Mesendoderm (in vitro differentiated cells): ENCODE results near the gene GALNT18.

Source experiments
- DNase-seq: peaks from one replicate; pipeline ENCODE4 v3.0.0; 2013
- H2AK5ac ChIP-seq: 2 replicates; pipeline ENCODE4 v1.6.1; 2013; ENCODE audit warnings: low read length, inconsistent platforms
- H2BK120ac ChIP-seq: 2 replicates; pipeline ENCODE4 v1.6.1; 2013; ENCODE audit warnings: low read depth, mild to moderate bottlenecking, low read length, moderate library complexity, mixed read lengths
- H2BK15ac ChIP-seq: replicated peaks from 2 replicates; pipeline ENCODE4 v1.6.1; 2013; ENCODE audit warnings: low read depth, mild to moderate bottlenecking, moderate library complexity
- H2BK5ac ChIP-seq: 2 replicates; pipeline ENCODE4 v1.6.1; 2013; ENCODE audit warnings: low read length, inconsistent platforms
- H3K18ac ChIP-seq: 2 replicates; pipeline ENCODE4 v1.6.1; 2013; ENCODE audit warnings: mild to moderate bottlenecking, low read length, mixed read lengths
- H3K23ac ChIP-seq: one replicate; pipeline ENCODE4 v1.6.1; 2013; ENCODE audit warnings: low read length
- H3K27ac ChIP-seq: 2 replicates; pipeline ENCODE4 v1.5.1; 2013; ENCODE audit warnings: low read depth, mild to moderate bottlenecking, inconsistent platforms, low read length, moderate library complexity
- H3K27me3 ChIP-seq: 2 replicates; pipeline ENCODE4 v1.6.1; 2013; ENCODE audit warnings: low read length, control low read depth, mild to moderate bottlenecking, inconsistent platforms; ENCODE audit not compliant: insufficient read depth, poor library complexity
- H3K36me3 ChIP-seq: 2 replicates; pipeline ENCODE4 v1.6.1; 2013; ENCODE audit warnings: low read length, inconsistent platforms; ENCODE audit not compliant: control insufficient read depth, insufficient read depth
- H3K4ac ChIP-seq: one replicate; pipeline ENCODE4 v1.6.1; 2013; ENCODE audit warnings: low read depth, mild to moderate bottlenecking, low read length, moderate library complexity
- H3K4me1 ChIP-seq: 2 replicates; pipeline ENCODE4 v1.6.1; 2013; ENCODE audit warnings: low read depth, low read length, inconsistent platforms; ENCODE audit not compliant: control insufficient read depth
- H3K4me2 ChIP-seq: 2 replicates; pipeline ENCODE4 v1.6.1; 2013; ENCODE audit warnings: low read length
- H3K4me3 ChIP-seq: 2 replicates; pipeline ENCODE4 v1.5.1; 2013; ENCODE audit warnings: mild to moderate bottlenecking, low read length
- H3K56ac ChIP-seq: one replicate; pipeline ENCODE4 v1.6.1; 2013; ENCODE audit warnings: low read length
- H3K79me1 ChIP-seq: 2 replicates; pipeline ENCODE4 v1.6.1; 2013; ENCODE audit warnings: low read length, inconsistent platforms
- H3K79me2 ChIP-seq: 2 replicates; pipeline ENCODE4 v1.6.1; 2013; ENCODE audit warnings: mild to moderate bottlenecking, low read length; ENCODE audit not compliant: control insufficient read depth, insufficient read depth
- H3K9ac ChIP-seq: 2 replicates; pipeline ENCODE4 v1.6.1; 2013; ENCODE audit warnings: low read length, inconsistent platforms
- H4K5ac ChIP-seq: one replicate; pipeline ENCODE4 v1.6.1; 2013; ENCODE audit warnings: low read length
- H4K8ac ChIP-seq: one replicate; pipeline ENCODE4 v1.6.1; 2013; ENCODE audit warnings: low read depth, mild to moderate bottlenecking, control low read depth, low read length, moderate library complexity
- WGBS: extraction: QIAGEN DNeasy Blood & Tissue Kit; methylation state at CpG from one replicate; pipeline ENCODE4 v1.1.7; 2013; ENCODE audit warnings: low lambda C conversion rate, missing lambda C conversion rate; ENCODE audit not compliant: insufficient coverage; ENCODE audit errors: extremely low coverage; 5-methylcytosine and 5-hydroxymethylcytosine counted together

GALNT18 gene

GRCh38 chr11:11568651-11569229, 53.1 kb downstream of the GALNT18 start:
- H3K56ac ChIP-seq, result no peak overlapping the region
- H3K4ac ChIP-seq, result no peak overlapping the region
- no peaks in the 10 kb centered on the region for H3K27me3 ChIP-seq
- no CpG with 5 or more reads among the region's 3 CpGs for WGBS
- no peak overlapping the region for H2BK15ac ChIP-seq
- no peak overlapping the region for H3K9ac ChIP-seq
- H3K4me3 ChIP-seq, result no peak overlapping the region
- no peak overlapping the region for H3K18ac ChIP-seq
- H3K23ac ChIP-seq, result no peak overlapping the region
- H4K5ac ChIP-seq, result no peak overlapping the region
- H3K4me2 ChIP-seq, result no peak overlapping the region
- DNase-seq, result no peak
- H2BK120ac ChIP-seq, result no peak overlapping the region
- no peaks in the 10 kb centered on the region for H3K36me3 ChIP-seq
- no peak overlapping the region for H2BK5ac ChIP-seq
- H2AK5ac ChIP-seq, result no peak overlapping the region
- H3K79me2 ChIP-seq, result no peaks in the 10 kb centered on the region
- H4K8ac ChIP-seq, result no peak overlapping the region
- H3K27ac ChIP-seq, result no peak overlapping the region
- H3K79me1 ChIP-seq, result no peaks in the 10 kb centered on the region
- no peaks in the 10 kb centered on the region for H3K4me1 ChIP-seq

GRCh38 chr11:11567936-11568650, 53.7 kb downstream of the GALNT18 start:
- Histone ChIP-seq H3K27me3 (no peaks in the 10 kb centered on the region), H4K5ac (no peak overlapping the region), H3K9ac (no peak overlapping the region), H3K4me2 (no peak overlapping the region), H3K4ac (no peak overlapping the region), H3K18ac (no peak overlapping the region), H2AK5ac (no peak overlapping the region), H3K23ac (no peak overlapping the region), H3K4me3 (no peak overlapping the region), H2BK120ac (no peak overlapping the region), H4K8ac (no peak overlapping the region), H2BK5ac (no peak overlapping the region), H3K36me3 (no peaks in the 10 kb centered on the region), H3K79me1 (no peaks in the 10 kb centered on the region), H3K79me2 (no peaks in the 10 kb centered on the region), H3K4me1 (no peaks in the 10 kb centered on the region), H3K56ac (peak overlapping the region; percentile 6), H2BK15ac (no peak overlapping the region), H3K27ac (no peak overlapping the region)
- no CpG with 5 or more reads among the region's 7 CpGs for WGBS
- no peak for DNase-seq

GRCh38 chr11:11565636-11566035, 56.2 kb downstream of the GALNT18 start:
- Histone ChIP-seq H3K36me3 (no peaks in the 10 kb centered on the region), H2AK5ac (no peak overlapping the region), H3K4me3 (no peak overlapping the region), H3K27me3 (no peaks in the 10 kb centered on the region), H3K18ac (no peak overlapping the region), H3K79me1 (no peaks in the 10 kb centered on the region), H2BK15ac (no peak overlapping the region), H3K4me1 (no peaks in the 10 kb centered on the region), H3K27ac (no peak overlapping the region), H3K56ac (no peak overlapping the region), H4K5ac (no peak overlapping the region), H3K4me2 (no peak overlapping the region), H3K79me2 (no peaks in the 10 kb centered on the region), H2BK120ac (no peak overlapping the region), H4K8ac (no peak overlapping the region), H3K9ac (no peak overlapping the region), H3K4ac (no peak overlapping the region), H2BK5ac (no peak overlapping the region), H3K23ac (no peak overlapping the region)
- no peak for DNase-seq
- no CpG with 5 or more reads among the region's 2 CpGs for WGBS

GRCh38 chr11:11563200-11563975, 58.4 kb downstream of the GALNT18 start:
- Histone ChIP-seq H2BK15ac (no peak overlapping the region), H2AK5ac (no peak overlapping the region), H3K79me1 (no peaks in the 10 kb centered on the region), H4K8ac (no peak overlapping the region), H3K23ac (no peak overlapping the region), H3K4me2 (no peak overlapping the region), H2BK120ac (no peak overlapping the region), H3K4ac (no peak overlapping the region), H3K79me2 (no peaks in the 10 kb centered on the region), H3K27ac (no peak overlapping the region), H4K5ac (no peak overlapping the region), H3K27me3 (no peaks in the 10 kb centered on the region), H3K36me3 (no peaks in the 10 kb centered on the region), H2BK5ac (no peak overlapping the region), H3K9ac (no peak overlapping the region), H3K4me3 (no peak overlapping the region), H3K4me1 (peaks cover 4% of the 10 kb centered on the region), H3K56ac (no peak overlapping the region), H3K18ac (no peak overlapping the region)
- no peak for DNase-seq
- no CpG with 5 or more reads among the region's 6 CpGs for WGBS

- Histone ChIP-seq H4K5ac (no peak overlapping the region), H3K79me2 (no peaks in the 10 kb centered on the region), H3K27me3 (no peaks in the 10 kb centered on the region), H3K23ac (no peak overlapping the region), H4K8ac (no peak overlapping the region), H3K4me3 (no peak overlapping the region), H3K27ac (no peak overlapping the region), H3K9ac (no peak overlapping the region), H3K79me1 (no peaks in the 10 kb centered on the region), H2BK15ac (no peak overlapping the region), H3K4me1 (peaks cover 4% of the 10 kb centered on the region), H2BK120ac (no peak overlapping the region), H3K56ac (no peak overlapping the region), H3K36me3 (no peaks in the 10 kb centered on the region), H3K4ac (no peak overlapping the region), H3K18ac (no peak overlapping the region), H2AK5ac (no peak overlapping the region), H2BK5ac (no peak overlapping the region), H3K4me2 (no peak overlapping the region)
- no CpG with 5 or more reads among the region's 5 CpGs for WGBS
- DNase-seq, result no peak
These were observed 59.8 kb downstream of the GALNT18 start for GRCh38 chr11:11561991-11562390.
